ENCODE measurements around the gene TOR4A. TPM values are rescaled to one million over a fixed set of nuclear protein-coding genes. Genes with fewer than 3 reads are reported as not detected.

Gene TOR4A
- total and polyA plus RNA-seq, 9 of the 15 experiments (the other 6 are each of a cell fraction or from before 2014, with no cell fraction given), result 3.9 to 49.2 (median 8.8) TPM

- TF ChIP-seq JUND (IDR thresholded peaks at IDR 0.05; ENCODE audit: borderline replicate concordance, low read depth, low read length) (peak; percentile 10; the same call in 1 of the 2 replicates), JUND (tag; IDR thresholded peaks at IDR 0.05; ENCODE audit: borderline replicate concordance, low read depth, low read length) (no peak; the same call in 2 of the 3 replicates), HOMEZ (CRISPR knock-in tag; IDR thresholded peaks at IDR 0.05) (no peak), ZNF239 (CRISPR knock-in tag; IDR thresholded peaks at IDR 0.05) (no peak), IRF1 (CRISPR knock-in tag; IDR thresholded peaks at IDR 0.05; ENCODE audit: borderline replicate concordance) (0 out of 2 replicates have a peak, but pooled peaks have one; percentile 52), FOXM1 (IDR thresholded peaks at IDR 0.05; ENCODE audit: low read depth) (no peak), FOXM1 (CRISPR knock-in tag; IDR thresholded peaks at IDR 0.05; ENCODE audit: low read depth) (peak; percentile 73), ZBTB17 (CRISPR knock-in tag; IDR thresholded peaks at IDR 0.05) (0 out of 2 replicates have a peak, but pooled peaks have one; percentile 30), HMGN3 (IDR thresholded peaks at IDR 0.05; ENCODE audit: borderline replicate concordance, extremely low read depth, insufficient read length, low read depth, low read length) (peak; percentile 88), MLX (CRISPR knock-in tag; conservative IDR thresholded peaks at IDR 0.05) (0 out of 4 replicates have a peak, but pooled peaks of 1 of the 2 experiments have one; percentile 15), SETDB1 (IDR thresholded peaks at IDR 0.05; ENCODE audit: low read length) (no peak), ETV5 (CRISPR knock-in tag; IDR thresholded peaks at IDR 0.05; ENCODE audit: low read depth) (no peak), CBFA2T2 (conservative IDR thresholded peaks at IDR 0.05) (no peak), ZC3H4 (CRISPR knock-in tag; IDR thresholded peaks at IDR 0.05; ENCODE audit: borderline replicate concordance) (0 out of 2 replicates have a peak, but pooled peaks have one; percentile 68), CTBP1 (IDR thresholded peaks at IDR 0.05; ENCODE audit: borderline replicate concordance) (peak; percentile 93), PHF8 (IDR thresholded peaks at IDR 0.05; ENCODE audit: borderline replicate concordance, low read length) (peak; percentile 43; the same call in 1 of the 2 replicates), NFRKB (IDR thresholded peaks at IDR 0.05; ENCODE audit: low read depth) (no peak), HLTF (IDR thresholded peaks at IDR 0.05) (no peak), U2AF1 (optimal IDR thresholded peaks at IDR 0.05; ENCODE audit: low read depth, low read length) (peak; percentile 85), E2F8 (IDR thresholded peaks at IDR 0.05; ENCODE audit: low read depth, partially characterized antibody) (no peak), KDM4B (IDR thresholded peaks at IDR 0.05; ENCODE audit: borderline replicate concordance in 2 of 2, low read depth in 1 of 2) (no peak), HDAC1 (IDR thresholded peaks at IDR 0.05) (peak in 1 of 2 experiments; percentile 67; a peak in 2 of 4 replicates)
Observed at GRCh38 chr9:137301081-137301947, 23.8 kb downstream of the TOR4A start (continued).
